Left ventricle myocardium inferior (tissue), 1 donor: ENCODE measurements around the gene PPIL1. TPM values are rescaled to one million over a fixed set of nuclear protein-coding genes. Genes with fewer than 3 reads are reported as not detected.

ENCODE experiments used
- DNase-seq: peaks from one replicate; pipeline ENCODE4 v3.0.0-alpha.2; 2020
- H3K27ac ChIP-seq: fragments of 200-600 bp; replicated peaks from 2 replicates; pipeline ENCODE4 v1.8.0; 2021
- H3K27me3 ChIP-seq: fragments of 200-600 bp; 2 replicates; pipeline ENCODE4 v1.8.0; 2021; ENCODE audit warnings: low read depth
- H3K36me3 ChIP-seq: fragments of 200-600 bp; 2 replicates; pipeline ENCODE4 v1.8.0; 2021
- H3K4me1 ChIP-seq: fragments of 200-600 bp; 2 replicates; pipeline ENCODE4 v1.8.0; 2021
- H3K4me3 ChIP-seq: fragments of 200-600 bp; 2 replicates; pipeline ENCODE4 v1.8.0; 2021; ENCODE audit warnings: mild to moderate bottlenecking, moderate library complexity
- H3K9me3 ChIP-seq: fragments of 200-600 bp; replicated peaks from 2 replicates; pipeline ENCODE4 v1.8.0; 2021
- intact Hi-C: fragments of 100-400 bp; cut with micrococcal nuclease; formaldehyde crosslinking; loops from one replicate; pipeline ENCODE4 v1.11.0; 2022
- total RNA-seq: library from RNA; stranded (reverse); fragmentation: NEBNext Ultra II Directional; extraction: Animal tissue kit (Norgen Biotek cat#: 25700); gene quantifications from one replicate; pipeline ENCODE4 v1.2.1, GENCODE V29; 2021
- TF ChIP-seq, protein P1 (sequence below): fragments of 200-600 bp; IDR thresholded peaks from 2 replicates; pipeline ENCODE4 v1.8.0; 2021; ENCODE audit warnings: antibody characterized with exemption, mild to moderate bottlenecking, borderline replicate concordance
- donor health status: DM: no; HTN: yes; CAD: no; lungs with severe emphysema.

The PPIL1 gene
- total RNA-seq, 1 donor from 2014 or later, result 69.1 TPM

DNA sequence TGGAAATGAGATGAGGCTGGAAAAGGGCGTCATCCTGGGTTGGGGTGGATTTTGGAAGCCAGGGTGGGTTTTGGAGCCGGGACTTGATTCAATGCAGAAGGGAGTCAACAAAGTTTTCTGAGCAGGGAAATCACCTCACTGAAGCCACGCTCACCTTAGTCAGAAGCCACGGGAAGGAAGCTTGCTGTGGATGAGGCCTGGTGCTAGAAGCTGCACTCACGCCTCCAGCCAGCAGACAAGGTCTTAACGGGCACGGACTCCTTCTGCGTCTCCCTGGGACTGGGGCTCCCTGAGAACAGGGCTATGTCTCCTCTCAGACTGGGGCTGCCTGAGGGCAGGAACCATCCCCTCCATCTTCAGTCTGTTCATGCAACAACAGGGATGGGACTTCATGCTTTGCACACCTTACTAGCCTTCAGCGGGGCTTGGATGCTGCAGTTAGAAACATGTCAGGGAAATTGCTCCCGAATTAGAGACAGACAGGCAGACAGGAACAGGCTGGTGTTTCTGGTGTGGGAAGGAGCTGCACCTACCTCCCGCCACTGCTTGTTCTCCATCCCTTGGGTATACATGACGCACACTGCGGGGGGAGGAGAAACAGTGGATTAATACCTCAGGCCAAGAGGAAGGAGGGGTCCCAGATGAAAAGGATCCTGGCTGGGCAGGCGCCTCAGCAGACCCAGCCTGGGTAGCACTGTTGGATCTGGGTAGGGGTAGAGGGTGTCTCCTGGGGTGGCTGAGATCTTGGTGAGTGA is 52.8 kb downstream of the PPIL1 start:
- Histone ChIP-seq H3K4me1 (peaks cover 59% of the 10 kb centered on the region), H3K9me3 (no peaks in the 10 kb centered on the region), H3K27ac (peak overlapping the region; percentile 73), H3K27me3 (no peaks in the 10 kb centered on the region), H3K36me3 (no peaks in the 10 kb centered on the region), H3K4me3 (no peak overlapping the region)
- TF ChIP-seq, protein P1, sequence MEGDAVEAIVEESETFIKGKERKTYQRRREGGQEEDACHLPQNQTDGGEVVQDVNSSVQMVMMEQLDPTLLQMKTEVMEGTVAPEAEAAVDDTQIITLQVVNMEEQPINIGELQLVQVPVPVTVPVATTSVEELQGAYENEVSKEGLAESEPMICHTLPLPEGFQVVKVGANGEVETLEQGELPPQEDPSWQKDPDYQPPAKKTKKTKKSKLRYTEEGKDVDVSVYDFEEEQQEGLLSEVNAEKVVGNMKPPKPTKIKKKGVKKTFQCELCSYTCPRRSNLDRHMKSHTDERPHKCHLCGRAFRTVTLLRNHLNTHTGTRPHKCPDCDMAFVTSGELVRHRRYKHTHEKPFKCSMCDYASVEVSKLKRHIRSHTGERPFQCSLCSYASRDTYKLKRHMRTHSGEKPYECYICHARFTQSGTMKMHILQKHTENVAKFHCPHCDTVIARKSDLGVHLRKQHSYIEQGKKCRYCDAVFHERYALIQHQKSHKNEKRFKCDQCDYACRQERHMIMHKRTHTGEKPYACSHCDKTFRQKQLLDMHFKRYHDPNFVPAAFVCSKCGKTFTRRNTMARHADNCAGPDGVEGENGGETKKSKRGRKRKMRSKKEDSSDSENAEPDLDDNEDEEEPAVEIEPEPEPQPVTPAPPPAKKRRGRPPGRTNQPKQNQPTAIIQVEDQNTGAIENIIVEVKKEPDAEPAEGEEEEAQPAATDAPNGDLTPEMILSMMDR, result no peak
- no peak for DNase-seq
- intact Hi-C loops, result no loop called here

DNA sequence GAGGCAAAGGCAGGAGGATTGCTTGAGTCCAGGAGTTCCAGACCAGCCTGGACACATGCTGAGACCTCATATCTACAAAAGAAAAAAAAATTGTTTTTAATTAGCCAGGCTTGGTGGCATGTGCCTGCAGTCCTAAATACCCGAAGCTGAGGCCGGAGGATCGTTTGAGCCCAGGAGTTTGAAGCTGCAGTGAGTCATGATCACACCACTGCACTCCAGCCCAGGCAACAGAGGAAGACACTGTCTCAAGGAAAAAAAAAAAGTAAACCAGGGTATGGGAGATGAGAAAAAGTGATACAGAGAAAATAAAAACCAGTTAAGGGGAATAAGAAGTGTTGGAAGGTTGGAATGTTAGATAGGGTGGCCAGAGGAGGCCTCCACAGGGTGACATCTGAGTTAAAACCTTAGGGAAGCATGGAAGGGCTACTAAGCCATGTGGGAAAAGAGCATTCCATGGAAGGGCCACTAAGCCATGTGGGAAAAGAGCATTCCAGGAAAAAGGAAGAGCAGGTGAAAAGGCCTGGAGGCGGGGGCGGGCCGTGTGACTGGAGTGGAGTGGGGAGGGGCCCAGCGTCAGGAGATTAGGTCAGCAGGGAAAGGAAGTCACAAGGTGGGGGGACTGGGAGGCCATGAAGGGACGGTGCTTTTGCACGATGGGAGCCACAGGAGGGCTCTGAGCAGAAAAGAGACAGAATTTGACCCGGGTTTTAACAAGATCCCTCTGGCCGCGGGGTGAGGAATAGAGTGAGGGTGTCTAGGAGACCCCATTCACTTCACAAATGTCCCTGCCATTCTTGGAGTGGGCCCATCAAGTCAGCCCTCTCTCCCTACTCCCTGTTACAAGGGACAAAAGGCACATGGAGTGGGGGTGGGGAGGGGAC is 53.7 kb downstream of the PPIL1 start:
- Histone ChIP-seq H3K27ac (no peak overlapping the region), H3K4me1 (peaks cover 51% of the 10 kb centered on the region), H3K36me3 (no peaks in the 10 kb centered on the region), H3K27me3 (no peaks in the 10 kb centered on the region), H3K9me3 (no peaks in the 10 kb centered on the region), H3K4me3 (no peak overlapping the region)
- no peak for DNase-seq
- TF ChIP-seq, protein P1, result no peak
- intact Hi-C loops, result no loop called here

DNA sequence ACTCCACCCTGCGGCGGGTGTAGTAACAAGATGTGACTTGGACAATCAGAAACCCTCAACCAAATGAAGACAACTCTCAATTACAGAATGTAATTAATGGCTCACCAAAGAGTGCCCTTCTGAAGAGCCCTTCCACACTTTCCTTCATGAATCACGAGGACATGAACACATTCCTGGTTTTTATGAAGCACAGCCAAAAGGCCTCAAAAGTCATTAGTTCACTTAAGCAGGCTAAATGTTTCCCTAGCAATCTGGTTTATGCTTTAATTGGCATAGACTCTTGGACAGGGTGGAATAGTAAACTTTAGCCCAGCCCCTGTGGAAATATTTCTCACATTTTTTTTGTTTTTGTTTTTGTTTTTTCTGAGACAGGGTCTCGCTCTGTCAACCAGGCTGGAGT is 55.8 kb downstream of the PPIL1 start:
- H3K36me3 ChIP-seq, result no peaks in the 10 kb centered on the region
- intact Hi-C loops, result no loop called here
- TF ChIP-seq, protein P1, result no peak

DNA sequence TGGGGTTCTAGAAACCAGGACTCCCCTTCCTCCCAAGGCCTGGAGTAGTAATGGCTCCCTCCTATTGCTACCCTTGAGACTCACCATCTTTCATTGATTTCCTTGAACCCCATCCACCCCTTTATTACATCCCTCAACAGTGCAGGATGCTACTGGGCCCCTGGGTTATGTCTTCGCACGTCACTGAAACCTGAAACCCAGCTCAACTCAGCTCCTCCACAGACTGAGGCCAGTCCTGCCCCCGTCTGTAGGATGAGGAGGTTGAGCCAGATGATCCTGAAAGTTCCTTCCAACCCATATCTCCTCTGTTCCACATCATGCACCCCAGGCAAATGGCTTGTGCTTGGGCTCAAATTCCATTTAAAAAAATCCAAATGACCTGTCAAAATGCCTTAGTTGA is 56.8 kb downstream of the PPIL1 start:
- no peaks in the 10 kb centered on the region for H3K9me3 ChIP-seq
- no peak overlapping the region for H3K4me3 ChIP-seq
- TF ChIP-seq, protein P1, result no peak
- no peaks in the 10 kb centered on the region for H3K27me3 ChIP-seq
- intact Hi-C loops, result no loop called here
- H3K27ac ChIP-seq, result no peak overlapping the region
- no peaks in the 10 kb centered on the region for H3K36me3 ChIP-seq
- no peak for DNase-seq
- H3K4me1 ChIP-seq, result peaks cover 21% of the 10 kb centered on the region

More for the DNA sequence above, 55.8 kb downstream of the PPIL1 start:
- peaks cover 29% of the 10 kb centered on the region for H3K4me1 ChIP-seq
- no peak overlapping the region for H3K27ac ChIP-seq
- no peaks in the 10 kb centered on the region for H3K27me3 ChIP-seq
- no peak for DNase-seq
- no peaks in the 10 kb centered on the region for H3K9me3 ChIP-seq
- H3K4me3 ChIP-seq, result no peak overlapping the region

DNA sequence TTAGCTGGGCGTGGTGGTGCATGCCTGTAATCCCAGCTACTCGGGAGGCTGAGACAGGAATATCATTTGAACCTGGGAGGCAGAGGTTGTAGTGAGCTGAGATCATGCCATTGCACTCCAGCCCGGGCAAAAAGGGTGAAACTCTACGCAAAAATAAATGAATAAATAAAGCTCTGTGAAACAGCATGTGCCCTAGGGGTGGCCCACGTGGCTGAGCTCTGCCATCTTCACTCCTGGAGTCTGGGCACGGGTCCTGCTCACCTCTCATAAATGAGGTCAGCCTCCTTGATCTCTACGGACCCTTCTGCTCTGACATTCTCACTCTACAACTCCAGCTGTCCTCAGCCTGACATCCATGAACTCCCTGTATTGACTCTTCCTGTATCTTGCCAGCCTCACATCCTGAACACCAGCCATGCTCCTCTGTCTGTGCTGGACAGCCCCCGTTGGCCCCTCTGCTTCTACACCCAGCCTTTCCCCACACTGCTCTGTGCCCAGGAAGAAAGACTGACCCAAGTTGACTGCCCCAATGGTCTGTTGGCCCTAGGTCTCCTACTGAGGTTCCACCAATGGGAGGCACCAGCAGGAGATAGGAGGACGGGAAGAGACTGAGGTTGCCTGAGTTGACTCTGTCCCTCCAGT is 57.3 kb downstream of the PPIL1 start:
- TF ChIP-seq, protein P1, result no peak
- Histone ChIP-seq H3K4me1 (peaks cover 16% of the 10 kb centered on the region), H3K4me3 (no peak overlapping the region), H3K36me3 (no peaks in the 10 kb centered on the region), H3K27me3 (no peaks in the 10 kb centered on the region), H3K9me3 (no peaks in the 10 kb centered on the region), H3K27ac (no peak overlapping the region)
- no peak for DNase-seq
- intact Hi-C loops, result no loop called here
